GM21576 (cell line): ENCODE measurements around the gene RAB11FIP5.
"Not testable (repeated sequence)": the region's sequence is repeated elsewhere in the genome, so short reads cannot be mapped to it uniquely, and the experiment has no call there.

Source experiments
- ATAC-seq: cut with Tn5 transposase; IDR thresholded peaks from one replicate; pipeline ENCODE4 v1.9.1; 2021; ENCODE audit warnings: mild to moderate bottlenecking, moderate library complexity; ENCODE audit not compliant: unreplicated experiment

The RAB11FIP5 gene

GRCh38 chr2:73111073-73112025, 1.4 kb downstream of the RAB11FIP5 start:
- no peak for ATAC-seq

- no peak for ATAC-seq
Measured at GRCh38 chr2:73110168-73111072, 2.3 kb downstream of the RAB11FIP5 start.

- no peak for ATAC-seq
Measured at GRCh38 chr2:73109431-73110167, 3.1 kb downstream of the RAB11FIP5 start.

GRCh38 chr2:73107211-73107926, 5.4 kb downstream of the RAB11FIP5 start:
- no peak for ATAC-seq

GRCh38 chr2:73106791-73107190, 6.0 kb downstream of the RAB11FIP5 start:
- ATAC-seq: no peak

GRCh38 chr2:73105511-73105971, 7.2 kb downstream of the RAB11FIP5 start:
- no peak for ATAC-seq

GRCh38 chr2:73104933-73105332, 7.8 kb downstream of the RAB11FIP5 start:
- no peak for ATAC-seq

- ATAC-seq: no peak
Measured at GRCh38 chr2:73103018-73103542, 9.7 kb downstream of the RAB11FIP5 start.

- no peak for ATAC-seq
Measured at GRCh38 chr2:73101626-73102256, 11.0 kb downstream of the RAB11FIP5 start.

GRCh38 chr2:73100956-73101355, 11.8 kb downstream of the RAB11FIP5 start:
- no peak for ATAC-seq

GRCh38 chr2:73099486-73099885, 13.3 kb downstream of the RAB11FIP5 start:
- no peak for ATAC-seq

GRCh38 chr2:73095910-73096309, 16.8 kb downstream of the RAB11FIP5 start:
- ATAC-seq: no peak

- ATAC-seq: not testable (repeated sequence)
Measured at GRCh38 chr2:73093601-73094218, 19.0 kb downstream of the RAB11FIP5 start.

GRCh38 chr2:73092146-73092783, 20.5 kb downstream of the RAB11FIP5 start:
- ATAC-seq: no peak

GRCh38 chr2:73091696-73092095, 21.1 kb downstream of the RAB11FIP5 start:
- no peak for ATAC-seq

- no peak for ATAC-seq
Measured at GRCh38 chr2:73091164-73091563, 21.6 kb downstream of the RAB11FIP5 start.

- ATAC-seq: no peak
Measured at GRCh38 chr2:73089270-73090030, 23.3 kb downstream of the RAB11FIP5 start.

- ATAC-seq: no peak
Measured at GRCh38 chr2:73088703-73089102, 24.0 kb downstream of the RAB11FIP5 start.
